ENCODE results near the gene LMOD1. TPM values are rescaled to one million over a fixed set of nuclear protein-coding genes. Genes with fewer than 3 reads are reported as not detected.

Gene LMOD1
- total RNA-seq, 4 donors from 2014 or later, result 86.9 to 165 (median 107) TPM

DNA sequence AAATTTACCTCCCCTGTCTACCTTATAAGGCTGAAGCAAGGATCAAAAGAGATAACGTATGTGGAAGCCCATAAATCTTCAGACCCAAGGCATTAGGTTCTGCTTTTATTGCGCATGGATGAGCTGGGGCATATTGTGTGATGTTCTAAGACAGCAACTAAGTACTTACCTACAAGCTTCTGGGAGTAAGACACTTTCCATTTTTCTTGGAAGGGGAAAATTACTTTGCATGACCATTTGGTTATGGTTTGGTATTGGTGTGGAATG, 21.1 kb downstream of the LMOD1 start:
- Histone ChIP-seq H3K27me3 (no peaks in the 10 kb centered on the region), H3K27ac (peak overlapping the region in 1 of 4 donors; percentile 68), H3K9me3 (no peaks in the 10 kb centered on the region), H3K4me1 (peaks cover 0 to 25% (median 0%) of the 10 kb centered on the region in 4 donors), H3K36me3 (peaks cover 0 to 8% (median 0%) of the 10 kb centered on the region in 3 donors), H3K4me3 (no peak overlapping the region)
- DNase-seq (ENCODE audit: low spot score in 2 of 2), result no peak
- 84 to 88% methylated on average over 2 of the region's 2 CpGs for WGBS, 2 donors
- TF ChIP-seq, protein P1, sequence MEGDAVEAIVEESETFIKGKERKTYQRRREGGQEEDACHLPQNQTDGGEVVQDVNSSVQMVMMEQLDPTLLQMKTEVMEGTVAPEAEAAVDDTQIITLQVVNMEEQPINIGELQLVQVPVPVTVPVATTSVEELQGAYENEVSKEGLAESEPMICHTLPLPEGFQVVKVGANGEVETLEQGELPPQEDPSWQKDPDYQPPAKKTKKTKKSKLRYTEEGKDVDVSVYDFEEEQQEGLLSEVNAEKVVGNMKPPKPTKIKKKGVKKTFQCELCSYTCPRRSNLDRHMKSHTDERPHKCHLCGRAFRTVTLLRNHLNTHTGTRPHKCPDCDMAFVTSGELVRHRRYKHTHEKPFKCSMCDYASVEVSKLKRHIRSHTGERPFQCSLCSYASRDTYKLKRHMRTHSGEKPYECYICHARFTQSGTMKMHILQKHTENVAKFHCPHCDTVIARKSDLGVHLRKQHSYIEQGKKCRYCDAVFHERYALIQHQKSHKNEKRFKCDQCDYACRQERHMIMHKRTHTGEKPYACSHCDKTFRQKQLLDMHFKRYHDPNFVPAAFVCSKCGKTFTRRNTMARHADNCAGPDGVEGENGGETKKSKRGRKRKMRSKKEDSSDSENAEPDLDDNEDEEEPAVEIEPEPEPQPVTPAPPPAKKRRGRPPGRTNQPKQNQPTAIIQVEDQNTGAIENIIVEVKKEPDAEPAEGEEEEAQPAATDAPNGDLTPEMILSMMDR (IDR thresholded peaks at IDR 0.05), result no peak
- TF ChIP-seq POLR2A (IDR thresholded peaks at IDR 0.05) (no peak), EP300 (IDR thresholded peaks at IDR 0.05) (no peak)

DNA sequence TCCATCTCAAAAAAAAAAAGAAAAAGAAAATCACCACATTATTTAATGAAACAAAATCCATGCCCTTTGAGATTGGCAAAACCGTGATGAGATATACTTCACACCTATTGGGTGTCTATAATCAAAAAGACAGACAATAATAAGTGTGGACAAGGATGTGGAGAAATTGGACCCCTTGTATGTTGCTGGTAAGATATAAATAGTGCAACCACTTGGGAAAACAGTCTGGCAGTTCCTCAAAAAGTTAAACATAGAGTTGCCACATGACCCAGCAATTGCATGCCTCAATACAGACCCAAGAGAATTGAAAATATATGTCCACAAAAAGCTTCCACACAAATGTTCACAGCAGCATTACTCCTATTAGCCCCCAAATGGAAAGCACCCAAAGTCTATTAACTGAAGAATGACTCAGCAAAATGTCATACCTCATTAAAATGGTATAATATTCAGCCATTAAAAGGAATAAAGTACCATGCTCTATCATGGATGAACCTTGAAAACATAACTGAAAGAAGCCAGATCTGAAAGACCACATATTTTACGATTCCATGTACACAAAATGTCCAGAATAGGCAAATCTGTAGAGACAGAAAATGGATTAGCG, 24.3 kb downstream of the LMOD1 start:
- Histone ChIP-seq H3K9me3 (no peaks in the 10 kb centered on the region), H3K4me1 (peaks cover 7 to 57% (median 21%) of the 10 kb centered on the region in 4 donors), H3K4me3 (no peak overlapping the region), H3K27ac (peak overlapping the region in 1 of 4 donors; percentile 17), H3K27me3 (no peaks in the 10 kb centered on the region), H3K36me3 (peaks cover 0 to 7% (median 0%) of the 10 kb centered on the region in 3 donors)
- TF ChIP-seq, protein P1 (IDR thresholded peaks at IDR 0.05), result no peak
- DNase-seq (ENCODE audit: low spot score in 2 of 2), result no peak
- WGBS, 2 donors, result 94 to 95% methylated on average over 3 of the region's 3 CpGs

DNA sequence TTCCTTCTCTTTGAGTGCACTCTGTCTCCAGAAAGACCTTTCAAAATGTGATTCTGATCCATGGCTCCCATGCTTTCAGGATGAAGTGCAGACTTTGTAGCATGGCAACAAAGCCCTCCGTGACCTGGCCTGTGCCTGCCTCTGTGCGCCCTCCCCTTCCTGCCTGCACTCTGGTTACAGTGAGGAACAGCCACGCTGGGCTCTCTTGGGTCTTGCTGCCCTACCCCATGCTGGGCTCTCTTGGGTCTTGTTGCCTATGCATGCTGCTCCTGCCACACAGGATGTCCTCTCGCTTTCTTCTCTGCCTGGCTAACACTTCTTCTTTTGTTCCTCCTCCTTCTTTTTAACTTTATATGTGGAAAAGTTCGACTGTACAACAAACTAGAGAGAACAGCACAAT, 28.0 kb downstream of the LMOD1 start:
- 77 to 78% methylated on average over 5 of the region's 5 CpGs for WGBS, 2 donors
- no peak for TF ChIP-seq EP300 (IDR thresholded peaks at IDR 0.05)
- no peak for TF ChIP-seq POLR2A (IDR thresholded peaks at IDR 0.05)
- TF ChIP-seq, protein P1 (IDR thresholded peaks at IDR 0.05), result no peak
- Histone ChIP-seq H3K4me3 (no peak overlapping the region), H3K36me3 (peaks cover 0 to 7% (median 0%) of the 10 kb centered on the region in 3 donors), H3K27ac (peak overlapping the region; percentile 52 to 91 (median 81)), H3K4me1 (peaks cover 7 to 74% (median 28%) of the 10 kb centered on the region in 4 donors), H3K9me3 (no peaks in the 10 kb centered on the region), H3K27me3 (no peaks in the 10 kb centered on the region)
- no peak for DNase-seq (ENCODE audit: low spot score in 2 of 2)

DNA sequence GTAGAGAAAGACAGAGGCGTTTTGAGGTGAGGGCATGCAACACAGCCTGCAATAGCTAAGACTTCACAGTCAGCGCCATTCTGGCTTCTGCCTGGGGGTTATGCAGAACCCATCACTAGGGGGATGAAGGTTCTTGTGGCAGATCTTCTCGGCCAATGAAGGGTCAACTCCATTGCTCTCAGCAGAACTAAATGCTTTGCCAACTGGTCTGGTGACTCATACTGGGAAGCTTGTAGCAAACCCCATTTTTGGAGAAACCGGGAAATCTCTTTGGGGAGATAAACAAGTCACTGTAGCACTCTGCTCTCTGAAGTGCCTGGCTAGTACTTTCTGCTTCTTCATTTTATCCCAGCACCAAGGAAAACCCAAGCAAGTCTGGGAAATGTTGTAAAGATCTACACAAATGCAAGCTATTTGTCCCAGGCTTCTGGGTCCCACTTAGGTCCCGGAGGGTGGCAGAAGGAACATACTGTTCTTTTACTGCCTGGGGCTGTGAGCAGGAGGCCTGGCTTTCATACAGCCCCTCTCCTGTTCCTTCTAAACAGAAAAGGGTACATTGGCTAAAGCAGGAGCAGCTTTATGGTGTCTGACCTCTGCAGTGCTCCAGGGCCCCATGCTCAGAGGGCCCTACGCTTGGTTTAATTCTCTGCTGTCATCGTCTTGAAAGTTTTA, 28.9 kb downstream of the LMOD1 start:
- Histone ChIP-seq H3K9me3 (no peaks in the 10 kb centered on the region), H3K4me1 (peaks cover 7 to 82% (median 28%) of the 10 kb centered on the region in 4 donors), H3K4me3 (no peak overlapping the region), H3K36me3 (peaks cover 0 to 7% (median 0%) of the 10 kb centered on the region in 3 donors), H3K27me3 (no peaks in the 10 kb centered on the region), H3K27ac (peak overlapping the region; percentile 52 to 91 (median 81))
- WGBS, 2 donors, result 48 to 50% methylated on average over 7 of the region's 7 CpGs
- TF ChIP-seq POLR2A (IDR thresholded peaks at IDR 0.05) (no peak), EP300 (IDR thresholded peaks at IDR 0.05) (peak; percentile 44 to 88)
- TF ChIP-seq, protein P1 (IDR thresholded peaks at IDR 0.05), result no peak
- peak; percentile 27 to 70 for DNase-seq (ENCODE audit: low spot score in 2 of 2)

DNA sequence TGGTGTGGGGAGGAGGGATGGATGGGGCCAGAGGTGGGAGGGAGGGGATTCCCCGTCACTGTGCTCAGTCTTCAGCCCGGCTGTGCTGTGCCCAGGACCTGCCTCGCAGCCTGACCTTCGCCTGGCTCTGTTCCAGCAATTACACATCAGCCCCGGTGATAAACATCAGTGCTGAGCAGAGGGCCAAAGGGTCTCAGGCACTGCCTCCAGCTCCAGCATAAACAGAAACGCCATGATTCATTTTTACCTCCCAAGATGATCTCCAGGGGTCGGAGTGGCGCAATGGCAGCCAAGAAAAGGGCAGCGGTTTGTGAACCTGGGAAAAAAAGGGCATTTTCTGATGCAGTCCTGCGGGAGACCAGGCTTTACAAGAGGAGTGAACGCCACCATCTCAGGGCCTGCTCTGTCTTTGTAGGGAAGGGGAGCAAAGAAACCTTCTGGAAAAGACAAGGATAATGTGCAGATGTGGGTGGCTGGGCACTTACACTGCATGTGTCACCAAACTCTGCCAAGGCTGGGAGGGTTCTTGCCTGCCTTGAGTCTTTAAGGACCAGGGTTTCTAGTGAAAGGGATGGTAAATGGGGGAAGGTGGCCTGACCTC, 29.6 kb downstream of the LMOD1 start:
- peak; percentile 91 to 96 for DNase-seq (ENCODE audit: low spot score in 2 of 2)
- Histone ChIP-seq H3K4me1 (peaks cover 7 to 90% (median 28%) of the 10 kb centered on the region in 4 donors), H3K9me3 (no peaks in the 10 kb centered on the region), H3K27ac (peak overlapping the region; percentile 52 to 91 (median 81)), H3K27me3 (no peaks in the 10 kb centered on the region), H3K4me3 (no peak overlapping the region), H3K36me3 (peaks cover 0 to 2% (median 0%) of the 10 kb centered on the region in 3 donors)
- WGBS, 2 donors, result 14 to 24% methylated on average over 11 of the region's 11 CpGs
- TF ChIP-seq, protein P1 (IDR thresholded peaks at IDR 0.05), result no peak
- peak; percentile 15 to 96 for TF ChIP-seq EP300 (IDR thresholded peaks at IDR 0.05)
- no peak for TF ChIP-seq POLR2A (IDR thresholded peaks at IDR 0.05)
